ENCODE measurements around the gene SEC14L3.

The SEC14L3 gene

DNA sequence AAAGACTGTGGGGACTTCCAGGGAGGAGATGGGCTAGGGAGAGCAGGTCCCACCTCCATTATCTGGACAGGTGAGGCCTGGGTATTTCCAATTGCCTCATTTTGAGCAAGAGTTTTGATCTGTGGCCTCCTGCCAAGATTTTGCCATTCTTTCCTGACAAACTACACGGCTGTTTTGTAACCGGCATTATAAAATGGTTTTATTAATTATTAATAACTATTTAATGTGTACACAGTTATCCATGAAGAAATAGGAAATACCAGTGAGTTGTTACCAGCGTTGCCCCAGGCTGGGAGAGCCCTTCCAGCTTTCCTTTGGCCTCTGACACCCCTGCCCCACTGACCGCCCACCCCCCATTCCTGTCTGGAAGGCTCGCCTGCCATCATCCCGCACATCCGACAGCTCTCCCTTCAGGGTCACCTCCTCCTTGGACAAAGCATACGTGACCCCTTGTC lies 14.9 kb upstream of the SEC14L3 start:
- no peak overlapping the region for H3K4me3 ChIP-seq (ENCODE audit: low read depth, low read length)
- DNase-seq (ENCODE audit: low read depth), result peak; percentile 4
- TF ChIP-seq, protein P1, sequence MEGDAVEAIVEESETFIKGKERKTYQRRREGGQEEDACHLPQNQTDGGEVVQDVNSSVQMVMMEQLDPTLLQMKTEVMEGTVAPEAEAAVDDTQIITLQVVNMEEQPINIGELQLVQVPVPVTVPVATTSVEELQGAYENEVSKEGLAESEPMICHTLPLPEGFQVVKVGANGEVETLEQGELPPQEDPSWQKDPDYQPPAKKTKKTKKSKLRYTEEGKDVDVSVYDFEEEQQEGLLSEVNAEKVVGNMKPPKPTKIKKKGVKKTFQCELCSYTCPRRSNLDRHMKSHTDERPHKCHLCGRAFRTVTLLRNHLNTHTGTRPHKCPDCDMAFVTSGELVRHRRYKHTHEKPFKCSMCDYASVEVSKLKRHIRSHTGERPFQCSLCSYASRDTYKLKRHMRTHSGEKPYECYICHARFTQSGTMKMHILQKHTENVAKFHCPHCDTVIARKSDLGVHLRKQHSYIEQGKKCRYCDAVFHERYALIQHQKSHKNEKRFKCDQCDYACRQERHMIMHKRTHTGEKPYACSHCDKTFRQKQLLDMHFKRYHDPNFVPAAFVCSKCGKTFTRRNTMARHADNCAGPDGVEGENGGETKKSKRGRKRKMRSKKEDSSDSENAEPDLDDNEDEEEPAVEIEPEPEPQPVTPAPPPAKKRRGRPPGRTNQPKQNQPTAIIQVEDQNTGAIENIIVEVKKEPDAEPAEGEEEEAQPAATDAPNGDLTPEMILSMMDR (conservative IDR thresholded peaks at IDR 0.05; ENCODE audit: low read depth, low read length), result no peak

DNA sequence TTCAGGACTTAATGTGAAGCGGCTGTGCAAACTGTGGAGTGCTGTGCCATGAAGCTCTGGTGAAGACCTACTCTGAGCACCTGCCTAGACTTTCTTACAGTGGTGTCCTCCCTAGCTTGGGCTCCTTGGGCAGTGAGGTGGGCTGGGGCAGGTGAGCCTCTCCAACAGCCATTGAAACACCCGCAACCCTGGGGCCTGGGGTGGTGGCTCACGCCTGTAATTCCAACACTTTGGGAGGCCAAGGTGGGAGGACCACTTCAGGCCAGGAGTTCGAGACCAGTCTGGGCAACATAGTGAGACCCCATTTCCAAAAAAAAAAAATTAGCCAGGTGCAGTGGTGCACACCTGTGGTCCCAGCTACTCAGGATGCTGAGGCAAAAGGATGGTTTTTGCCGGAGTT lies 14.3 kb upstream of the SEC14L3 start:
- TF ChIP-seq, protein P1 (conservative IDR thresholded peaks at IDR 0.05; ENCODE audit: low read depth, low read length), result no peak

DNA sequence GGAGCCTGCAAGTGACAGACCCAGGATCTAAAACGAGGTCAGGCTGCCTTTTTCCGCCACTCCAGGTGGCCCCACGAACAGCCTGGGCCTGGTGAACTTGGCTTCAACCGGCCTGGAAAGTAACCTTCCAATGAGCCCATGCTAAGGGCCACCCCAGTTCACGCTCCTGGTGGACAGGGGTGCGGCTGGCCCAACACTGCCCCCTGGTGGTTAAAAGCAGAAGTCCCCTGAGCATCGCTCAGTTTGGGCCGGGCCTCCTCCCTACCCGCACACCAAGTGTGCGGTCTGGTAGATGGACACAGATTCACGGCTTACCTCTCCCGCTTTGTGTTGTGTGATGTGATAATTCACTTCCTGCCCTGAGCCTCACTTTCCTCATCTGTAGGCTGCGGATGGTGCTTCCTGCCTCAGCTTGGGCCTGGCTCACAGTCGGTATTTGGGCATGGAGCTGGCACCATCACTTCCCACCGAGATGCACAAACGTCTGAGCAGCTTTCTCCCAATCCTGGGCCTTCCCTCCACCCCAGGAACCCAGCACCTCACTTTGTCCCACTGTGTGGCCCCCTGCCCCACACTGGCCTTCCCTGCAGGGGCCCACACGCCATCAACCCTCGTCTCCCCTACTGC lies 13.7 kb upstream of the SEC14L3 start:
- peak; percentile 50 for DNase-seq (ENCODE audit: low read depth)
- TF ChIP-seq, protein P1 (conservative IDR thresholded peaks at IDR 0.05; ENCODE audit: low read depth, low read length), result peak; percentile 94
- no peak overlapping the region for H3K4me3 ChIP-seq (ENCODE audit: low read depth, low read length)

More for the DNA sequence above, 14.3 kb upstream of the SEC14L3 start:
- H3K4me3 ChIP-seq (ENCODE audit: low read depth, low read length), result no peak overlapping the region
- DNase-seq (ENCODE audit: low read depth), result no peak

DNA sequence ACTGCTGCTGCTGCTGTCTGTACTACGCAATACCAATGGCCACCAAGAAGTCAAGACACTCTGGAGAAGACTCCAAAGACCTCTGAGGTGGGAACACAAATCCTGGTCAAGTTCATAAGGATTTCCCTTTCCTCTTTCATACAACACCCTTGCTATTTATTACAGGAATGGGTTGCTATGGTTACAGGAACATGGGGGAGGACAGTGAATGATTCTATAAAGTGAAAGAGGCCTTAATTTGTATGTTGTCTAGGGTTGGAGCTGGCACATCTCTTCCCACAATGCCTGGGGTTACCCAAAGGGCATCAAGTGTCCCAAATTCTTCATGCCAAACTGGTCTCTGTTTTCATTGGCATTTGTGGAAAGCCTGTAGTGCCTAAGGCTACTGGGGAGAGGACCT lies 11.4 kb upstream of the SEC14L3 start:
- TF ChIP-seq, protein P1 (conservative IDR thresholded peaks at IDR 0.05; ENCODE audit: low read depth, low read length), result no peak
- DNase-seq (ENCODE audit: low read depth), result peak; percentile 7
- H3K4me3 ChIP-seq (ENCODE audit: low read depth, low read length), result no peak overlapping the region

DNA sequence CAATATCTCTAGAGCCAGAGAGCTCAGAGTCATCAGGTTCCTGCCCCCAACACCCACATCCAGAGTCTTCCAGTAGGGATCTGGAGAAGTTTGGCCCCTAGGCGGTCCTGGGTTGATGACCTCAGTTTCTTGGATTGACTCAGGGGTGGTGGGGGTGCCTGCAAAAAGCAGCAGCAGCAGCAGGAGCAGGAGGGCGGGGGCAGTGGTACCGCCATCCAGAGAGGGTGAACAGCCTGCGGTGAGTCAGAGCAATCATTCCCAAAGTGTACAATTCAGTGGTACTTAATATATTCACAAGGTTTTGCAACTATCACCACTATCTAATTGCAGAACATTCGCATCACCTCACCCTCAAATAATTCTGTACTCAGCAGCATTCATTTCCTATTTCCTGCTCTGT lies 9.9 kb upstream of the SEC14L3 start:
- H3K4me3 ChIP-seq (ENCODE audit: low read depth, low read length), result no peak overlapping the region
- TF ChIP-seq, protein P1 (conservative IDR thresholded peaks at IDR 0.05; ENCODE audit: low read depth, low read length), result no peak
- DNase-seq (ENCODE audit: low read depth), result peak; percentile 9

DNA sequence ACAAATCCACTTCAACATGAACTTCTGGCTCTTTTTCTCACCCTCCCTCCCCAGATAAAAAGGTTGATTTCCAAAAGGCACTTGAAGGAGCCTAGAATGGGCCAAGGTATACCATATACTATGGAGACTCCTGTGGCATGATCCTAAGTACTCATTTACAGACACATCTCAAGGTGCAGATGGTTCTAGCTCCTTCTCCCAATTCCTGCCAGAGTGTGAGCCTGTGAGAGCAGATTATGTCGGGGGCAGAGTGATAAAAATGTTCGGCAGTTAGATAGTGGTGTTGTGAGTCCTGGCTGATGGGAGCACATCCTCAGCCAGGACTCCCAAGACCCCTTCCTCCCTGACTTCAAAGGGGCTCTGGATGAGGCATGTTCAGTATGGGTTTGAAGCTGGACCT lies 8.2 kb upstream of the SEC14L3 start:
- DNase-seq (ENCODE audit: low read depth), result no peak
- TF ChIP-seq, protein P1 (conservative IDR thresholded peaks at IDR 0.05; ENCODE audit: low read depth, low read length), result no peak
- H3K4me3 ChIP-seq (ENCODE audit: low read depth, low read length), result no peak overlapping the region
